Testis (tissue), 2 donors: Measurements from ENCODE around the gene ELAVL4.

Experiments
- CTCF ChIP-seq, 3 experiments: fragments of 450-650 bp in 2 of 3; fragments of 200-600 bp in 1 of 3; sonication (generic) in 1 of 3; IDR thresholded peaks; one replicate each; pipeline ENCODE4 v1.5.1; 2016 to 2019; ENCODE audit warnings: antibody characterized with exemption in 3 of 3, mild to moderate bottlenecking in 2 of 3, moderate library complexity in 1 of 3
- POLR2A ChIP-seq: fragments of 450-650 bp; IDR thresholded peaks from one replicate; pipeline ENCODE4 v1.6.1; 2017; ENCODE audit warnings: antibody characterized with exemption, mild to moderate bottlenecking, moderate library complexity

- no peak for TF ChIP-seq CTCF (IDR thresholded peaks at IDR 0.05)
- TF ChIP-seq POLR2A, result no peak
Measured at GRCh38 chr1:50208756-50209155, 100.0 kb downstream of the ELAVL4 start.
